ENCODE results near the gene AGFG1.

AGFG1 gene

GRCh38 chr2:227509076-227509475, 37.1 kb downstream of the AGFG1 start:
- Histone ChIP-seq H3K4me3 (no peak overlapping the region), H3K27ac (no peak overlapping the region)
- no peak for DNase-seq (ENCODE audit: low spot score)
- TF ChIP-seq, protein P1, sequence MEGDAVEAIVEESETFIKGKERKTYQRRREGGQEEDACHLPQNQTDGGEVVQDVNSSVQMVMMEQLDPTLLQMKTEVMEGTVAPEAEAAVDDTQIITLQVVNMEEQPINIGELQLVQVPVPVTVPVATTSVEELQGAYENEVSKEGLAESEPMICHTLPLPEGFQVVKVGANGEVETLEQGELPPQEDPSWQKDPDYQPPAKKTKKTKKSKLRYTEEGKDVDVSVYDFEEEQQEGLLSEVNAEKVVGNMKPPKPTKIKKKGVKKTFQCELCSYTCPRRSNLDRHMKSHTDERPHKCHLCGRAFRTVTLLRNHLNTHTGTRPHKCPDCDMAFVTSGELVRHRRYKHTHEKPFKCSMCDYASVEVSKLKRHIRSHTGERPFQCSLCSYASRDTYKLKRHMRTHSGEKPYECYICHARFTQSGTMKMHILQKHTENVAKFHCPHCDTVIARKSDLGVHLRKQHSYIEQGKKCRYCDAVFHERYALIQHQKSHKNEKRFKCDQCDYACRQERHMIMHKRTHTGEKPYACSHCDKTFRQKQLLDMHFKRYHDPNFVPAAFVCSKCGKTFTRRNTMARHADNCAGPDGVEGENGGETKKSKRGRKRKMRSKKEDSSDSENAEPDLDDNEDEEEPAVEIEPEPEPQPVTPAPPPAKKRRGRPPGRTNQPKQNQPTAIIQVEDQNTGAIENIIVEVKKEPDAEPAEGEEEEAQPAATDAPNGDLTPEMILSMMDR (IDR thresholded peaks at IDR 0.05), result no peak

GRCh38 chr2:227509824-227510619, 38.1 kb downstream of the AGFG1 start:
- DNase-seq (ENCODE audit: low spot score), result no peak
- TF ChIP-seq, protein P1 (IDR thresholded peaks at IDR 0.05), result no peak
- no peak overlapping the region for H3K27ac ChIP-seq
- no peak overlapping the region for H3K4me3 ChIP-seq

DNA sequence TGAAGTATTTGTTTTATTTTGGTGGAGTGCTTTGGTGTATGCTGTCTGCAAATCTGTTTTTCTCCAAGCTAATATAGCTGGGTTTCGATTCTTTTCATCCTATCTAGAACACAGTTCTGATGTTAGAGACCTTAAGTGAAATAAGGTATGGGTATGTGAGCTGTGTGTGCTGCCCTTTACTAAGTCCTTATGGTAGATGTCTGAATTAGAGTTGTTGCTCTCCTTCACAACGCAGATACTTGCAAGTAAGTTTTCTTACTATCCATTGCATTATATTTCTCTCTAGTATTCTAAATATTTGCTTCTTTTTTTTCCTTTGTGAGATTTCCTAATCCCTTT, 38.6 kb downstream of the AGFG1 start:
- no peak for DNase-seq (ENCODE audit: low spot score)
- TF ChIP-seq, protein P1 (IDR thresholded peaks at IDR 0.05), result no peak
- H3K27ac ChIP-seq, result no peak overlapping the region

DNA sequence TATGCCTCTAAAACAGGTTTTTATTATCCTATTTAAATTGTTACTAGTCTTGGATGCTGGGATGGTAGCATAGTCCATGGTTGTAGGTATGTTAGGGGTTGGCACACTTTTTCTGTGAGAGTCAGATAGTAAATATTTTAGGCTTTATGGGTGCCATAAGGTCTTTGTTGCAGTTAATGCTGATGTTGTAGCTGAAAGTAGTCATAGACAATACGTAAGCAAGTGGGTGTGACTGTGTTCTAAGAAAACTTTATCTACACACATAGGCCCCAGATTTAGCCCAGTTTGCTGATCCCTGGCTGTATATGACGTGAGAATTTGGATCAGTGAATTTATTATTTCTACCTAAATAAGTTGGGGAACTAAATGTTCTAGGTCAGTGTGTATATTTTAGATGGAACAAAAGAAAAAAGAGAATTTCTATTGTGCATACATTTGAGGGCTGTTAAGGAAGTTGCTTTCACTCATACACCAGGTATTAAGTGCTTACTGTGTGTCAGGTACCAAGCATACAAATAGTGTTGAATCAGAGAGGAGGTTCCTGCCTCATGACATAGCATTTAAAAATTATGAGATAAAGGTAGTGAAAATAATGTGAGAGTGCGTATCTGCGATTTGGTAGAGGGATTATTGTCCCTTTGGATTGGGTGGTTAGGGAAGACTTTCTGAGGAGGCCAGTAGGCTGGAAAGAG, 39.4 kb downstream of the AGFG1 start:
- Histone ChIP-seq H3K27ac (no peak overlapping the region), H3K4me3 (no peak overlapping the region)
- TF ChIP-seq, protein P1 (IDR thresholded peaks at IDR 0.05), result no peak
- DNase-seq (ENCODE audit: low spot score), result no peak

More for the DNA sequence above, 38.6 kb downstream of the AGFG1 start:
- no peak overlapping the region for H3K4me3 ChIP-seq

- TF ChIP-seq, protein P1 (IDR thresholded peaks at IDR 0.05), result no peak
- DNase-seq (ENCODE audit: low spot score), result no peak
- Histone ChIP-seq H3K27ac (no peak overlapping the region), H3K4me3 (no peak overlapping the region)
Observed at GRCh38 chr2:227511955-227512354, 40.0 kb downstream of the AGFG1 start.

- no peak overlapping the region for H3K4me3 ChIP-seq
- DNase-seq (ENCODE audit: low spot score), result no peak
- TF ChIP-seq, protein P1 (IDR thresholded peaks at IDR 0.05), result no peak
- H3K27ac ChIP-seq, result no peak overlapping the region
Observed at GRCh38 chr2:227513113-227513512, 41.2 kb downstream of the AGFG1 start.

DNA sequence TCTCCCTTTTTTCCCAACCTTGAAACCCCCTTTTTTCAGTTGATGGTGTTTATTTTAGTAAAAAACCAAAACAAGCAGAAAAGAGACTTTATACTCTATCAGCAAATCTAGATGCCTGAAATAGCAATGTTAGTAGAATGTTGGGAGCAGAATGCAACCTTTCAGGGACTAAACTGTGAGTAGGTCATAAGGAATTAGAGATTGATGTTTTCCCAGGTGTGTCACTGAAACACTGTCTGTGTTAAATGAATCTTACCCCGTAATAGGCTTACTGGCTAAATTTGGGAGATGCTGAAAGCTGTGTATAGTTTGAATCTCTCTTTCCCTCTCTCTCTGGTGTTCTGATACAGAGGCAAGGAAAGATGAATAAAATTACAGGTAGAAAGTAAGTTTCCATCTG, 43.8 kb downstream of the AGFG1 start:
- no peak overlapping the region for H3K4me3 ChIP-seq
- no peak for DNase-seq (ENCODE audit: low spot score)
- H3K27ac ChIP-seq, result no peak overlapping the region
- TF ChIP-seq, protein P1 (IDR thresholded peaks at IDR 0.05), result no peak

Measured in coronary artery (tissue), 2 donors.